Hepatocyte (in vitro differentiated cells): ENCODE data around the gene TCP10L. TPM values are rescaled to one million over a fixed set of nuclear protein-coding genes. Genes with fewer than 3 reads are reported as not detected.

Experiments used
- DNase-seq: peaks from one replicate; pipeline ENCODE4 v3.0.0-alpha.2; 2016; ENCODE audit warnings: low spot score
- H2AFZ ChIP-seq: fragments of 200-600 bp; sonication (generic); 2 replicates; pipeline ENCODE4 v1.6.0; 2016; ENCODE audit warnings: antibody characterized with exemption, mild to moderate bottlenecking
- H3K27ac ChIP-seq: fragments of 200-600 bp; sonication (generic); 2 replicates; pipeline ENCODE4 v1.5.1; 2016; ENCODE audit warnings: mild to moderate bottlenecking
- H3K27me3 ChIP-seq: fragments of 200-600 bp; sonication (generic); 2 replicates; pipeline ENCODE4 v1.6.1; 2016
- H3K36me3 ChIP-seq: fragments of 200-600 bp; sonication (generic); replicated peaks from 2 replicates; pipeline ENCODE4 v1.5.1; 2016; ENCODE audit warnings: low read depth; ENCODE audit not compliant: insufficient read depth
- H3K4me1 ChIP-seq: fragments of 200-600 bp; sonication (generic); 2 replicates; pipeline ENCODE4 v1.5.1; 2016; ENCODE audit warnings: mild to moderate bottlenecking, moderate library complexity; ENCODE audit not compliant: insufficient read depth
- H3K4me2 ChIP-seq: fragments of 200-600 bp; sonication (generic); 2 replicates; pipeline ENCODE4 v1.6.0; 2016
- H3K4me3 ChIP-seq: fragments of 200-600 bp; sonication (generic); 2 replicates; pipeline ENCODE4 v1.5.1; 2016; ENCODE audit warnings: mild to moderate bottlenecking
- H3K79me2 ChIP-seq: fragments of 200-600 bp; sonication (generic); 2 replicates; pipeline ENCODE4 v1.6.0; 2017; ENCODE audit warnings: mild to moderate bottlenecking
- H3K9me2 ChIP-seq: fragments of 200-600 bp; sonication (generic); replicated peaks from 2 replicates; pipeline ENCODE4 v1.6.0; 2017; ENCODE audit warnings: mild to moderate bottlenecking; ENCODE audit not compliant: insufficient read depth
- H3K9me3 ChIP-seq: fragments of 200-600 bp; sonication (generic); 2 replicates; pipeline ENCODE4 v1.5.1; 2016; ENCODE audit warnings: low read depth, mild to moderate bottlenecking
- H4K20me1 ChIP-seq: fragments of 200-600 bp; sonication (generic); 2 replicates; pipeline ENCODE4 v1.6.0; 2016; ENCODE audit warnings: mild to moderate bottlenecking; ENCODE audit not compliant: insufficient read depth, poor library complexity, severe bottlenecking
- CTCF ChIP-seq: fragments of 200-600 bp; sonication (generic); IDR thresholded peaks from 2 replicates; pipeline ENCODE4 v1.5.1; 2016; ENCODE audit warnings: antibody characterized with exemption, mild to moderate bottlenecking; ENCODE audit not compliant: poor library complexity
- EZH2 ChIP-seq: fragments of 200-600 bp; sonication (generic); IDR thresholded peaks from 2 replicates; pipeline ENCODE4 v1.6.1; 2016; ENCODE audit warnings: antibody characterized with exemption, mild to moderate bottlenecking, borderline replicate concordance
- EZH2phosphoT487 ChIP-seq: fragments of 200-600 bp; sonication (generic); IDR thresholded peaks from one replicate; pipeline ENCODE4 v1.6.1; 2018; ENCODE audit warnings: antibody characterized with exemption, mild to moderate bottlenecking, low read depth, moderate library complexity; ENCODE audit not compliant: unreplicated experiment, severe bottlenecking
- WGBS: methylation state at CpG from one replicate; pipeline ENCODE4 v1.1.6; 2016; ENCODE audit warnings: low lambda C conversion rate; ENCODE audit errors: missing lambda C conversion rate; 5-methylcytosine and 5-hydroxymethylcytosine counted together
- polyA plus RNA-seq: library from polyadenylated mRNA; unstranded; fragments of >200 nt; fragmentation: Nextera tagmentation; extraction: Ambion mirVana; gene quantifications from 2 replicates; pipeline ENCODE4 v1.2.1, GENCODE V29; 2016
- total RNA-seq: library from RNA; depleted of rRNA; stranded (reverse); fragments of >200 nt; gene quantifications from 2 replicates; pipeline ENCODE4 v1.2.3, GENCODE V29; 2014

Gene TCP10L
- total and polyA plus RNA-seq, 2 experiments from 2014 or later: 0.40 to 1.0 TPM

- H3K27ac ChIP-seq: no peak overlapping the region
- H3K4me3 ChIP-seq: no peak overlapping the region
- no peaks in the 10 kb centered on the region for H3K79me2 ChIP-seq
- H3K4me1 ChIP-seq: no peaks in the 10 kb centered on the region
- DNase-seq: no peak
- no peak overlapping the region for H2AFZ ChIP-seq
- H3K4me2 ChIP-seq: no peak overlapping the region
- no peaks in the 10 kb centered on the region for H3K27me3 ChIP-seq
- TF ChIP-seq EZH2phosphoT487 (no peak), CTCF (no peak), EZH2 (no peak)
- WGBS: 91% methylated on average over 7 of the region's 7 CpGs
- no peaks in the 10 kb centered on the region for H3K9me3 ChIP-seq
- H3K9me2 ChIP-seq: no peaks in the 10 kb centered on the region
- no peaks in the 10 kb centered on the region for H3K36me3 ChIP-seq
- no peaks in the 10 kb centered on the region for H4K20me1 ChIP-seq
Measured at GRCh38 chr21:32535612-32536011, 49.7 kb downstream of the TCP10L start.

GRCh38 chr21:32534113-32534512 is 51.2 kb downstream of the TCP10L start:
- H3K9me2 ChIP-seq: no peaks in the 10 kb centered on the region
- H3K4me3 ChIP-seq: no peak overlapping the region
- H2AFZ ChIP-seq: no peak overlapping the region
- TF ChIP-seq EZH2phosphoT487 (no peak), CTCF (no peak), EZH2 (no peak)
- DNase-seq: no peak
- no peaks in the 10 kb centered on the region for H4K20me1 ChIP-seq
- no peaks in the 10 kb centered on the region for H3K27me3 ChIP-seq
- no peaks in the 10 kb centered on the region for H3K79me2 ChIP-seq
- 92% methylated on average over 8 of the region's 8 CpGs for WGBS
- H3K27ac ChIP-seq: no peak overlapping the region
- no peak overlapping the region for H3K4me2 ChIP-seq
- H3K36me3 ChIP-seq: no peaks in the 10 kb centered on the region
- H3K4me1 ChIP-seq: no peaks in the 10 kb centered on the region
- H3K9me3 ChIP-seq: no peaks in the 10 kb centered on the region

GRCh38 chr21:32533611-32534010 is 51.7 kb downstream of the TCP10L start:
- no peaks in the 10 kb centered on the region for H4K20me1 ChIP-seq

More at GRCh38 chr21:32533611-32534010, 51.7 kb downstream of the TCP10L start:
- H3K27ac ChIP-seq: no peak overlapping the region
- no peaks in the 10 kb centered on the region for H3K27me3 ChIP-seq
- H3K4me1 ChIP-seq: no peaks in the 10 kb centered on the region
- no peak overlapping the region for H2AFZ ChIP-seq
- TF ChIP-seq EZH2 (no peak), EZH2phosphoT487 (no peak), CTCF (no peak)
- no peaks in the 10 kb centered on the region for H3K9me2 ChIP-seq
- no peaks in the 10 kb centered on the region for H3K9me3 ChIP-seq
- WGBS: 97% methylated on average over 7 of the region's 7 CpGs
- DNase-seq: no peak
- H3K4me2 ChIP-seq: no peak overlapping the region
- H3K36me3 ChIP-seq: no peaks in the 10 kb centered on the region
- H3K79me2 ChIP-seq: no peaks in the 10 kb centered on the region
- H3K4me3 ChIP-seq: no peak overlapping the region
